A673 (cell line): ENCODE data around the gene ZNF430.

Experiments
- EZH2 ChIP-seq: fragments of 200-600 bp; sonication (generic); IDR thresholded peaks from 2 replicates; pipeline ENCODE4 v1.6.1; 2017; ENCODE audit warnings: borderline replicate concordance, low read depth, mild to moderate bottlenecking, mixed read lengths, antibody characterized with exemption, low read length; ENCODE audit not compliant: poor library complexity, severe bottlenecking
- TF ChIP-seq, protein P1 (sequence below): fragments of 300-800, 200-600 bp; sonication (generic); conservative IDR thresholded peaks from 2 replicates; pipeline ENCODE4 v1.5.1; 2017; ENCODE audit warnings: low read depth, mild to moderate bottlenecking, antibody characterized with exemption, low read length, moderate library complexity, mixed read lengths

DNA sequence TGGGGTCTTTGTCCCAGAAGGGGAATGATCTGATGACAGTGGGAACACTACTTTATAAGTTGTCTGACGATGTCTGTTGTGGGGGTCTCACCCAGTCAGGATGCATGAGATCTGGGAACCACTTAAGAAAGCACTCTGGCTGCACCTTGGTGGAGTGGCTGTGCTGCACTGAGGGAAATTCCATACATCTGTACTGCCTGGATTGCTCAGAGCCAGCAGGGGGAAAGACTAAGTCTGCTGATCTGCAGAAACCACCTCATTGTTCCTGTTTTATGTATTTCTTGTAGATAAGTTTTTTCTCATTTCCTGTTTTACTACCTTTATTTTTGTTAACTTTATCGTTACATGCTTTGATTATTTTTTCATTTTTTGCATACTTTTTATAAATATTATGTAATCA lies 27.3 kb downstream of the ZNF430 start:
- TF ChIP-seq, protein P1, sequence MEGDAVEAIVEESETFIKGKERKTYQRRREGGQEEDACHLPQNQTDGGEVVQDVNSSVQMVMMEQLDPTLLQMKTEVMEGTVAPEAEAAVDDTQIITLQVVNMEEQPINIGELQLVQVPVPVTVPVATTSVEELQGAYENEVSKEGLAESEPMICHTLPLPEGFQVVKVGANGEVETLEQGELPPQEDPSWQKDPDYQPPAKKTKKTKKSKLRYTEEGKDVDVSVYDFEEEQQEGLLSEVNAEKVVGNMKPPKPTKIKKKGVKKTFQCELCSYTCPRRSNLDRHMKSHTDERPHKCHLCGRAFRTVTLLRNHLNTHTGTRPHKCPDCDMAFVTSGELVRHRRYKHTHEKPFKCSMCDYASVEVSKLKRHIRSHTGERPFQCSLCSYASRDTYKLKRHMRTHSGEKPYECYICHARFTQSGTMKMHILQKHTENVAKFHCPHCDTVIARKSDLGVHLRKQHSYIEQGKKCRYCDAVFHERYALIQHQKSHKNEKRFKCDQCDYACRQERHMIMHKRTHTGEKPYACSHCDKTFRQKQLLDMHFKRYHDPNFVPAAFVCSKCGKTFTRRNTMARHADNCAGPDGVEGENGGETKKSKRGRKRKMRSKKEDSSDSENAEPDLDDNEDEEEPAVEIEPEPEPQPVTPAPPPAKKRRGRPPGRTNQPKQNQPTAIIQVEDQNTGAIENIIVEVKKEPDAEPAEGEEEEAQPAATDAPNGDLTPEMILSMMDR: no peak
- no peak for TF ChIP-seq EZH2
